NCI-H510A (cell line): ENCODE results near the gene P2RY11.

Experiments used
- DNase-seq: peaks from one replicate; lab custom pipeline; 2025; lab: John Stamatoyannopoulos, UW

Gene P2RY11

GRCh38 chr19:10113964-10114650, 2.6 kb downstream of the P2RY11 start:
- DNase-seq, result no peak

GRCh38 chr19:10114651-10115391, 3.3 kb downstream of the P2RY11 start:
- DNase-seq, result no peak

- DNase-seq, result no peak
Measured at GRCh38 chr19:10115392-10116084, 4.0 kb downstream of the P2RY11 start.

- no peak for DNase-seq
Measured at GRCh38 chr19:10116085-10116865, 4.8 kb downstream of the P2RY11 start.

GRCh38 chr19:10116866-10117616, 5.5 kb downstream of the P2RY11 start:
- DNase-seq, result no peak

- no peak for DNase-seq
Measured at GRCh38 chr19:10118960-10119359, 7.5 kb downstream of the P2RY11 start.

GRCh38 chr19:10120538-10121189, 9.2 kb downstream of the P2RY11 start:
- no peak for DNase-seq

- no peak for DNase-seq
Measured at GRCh38 chr19:10122045-10122444, 10.6 kb downstream of the P2RY11 start.

- no peak for DNase-seq
Measured at GRCh38 chr19:10124429-10124828, 12.9 kb downstream of the P2RY11 start.

GRCh38 chr19:10126213-10126639, 14.7 kb downstream of the P2RY11 start:
- no peak for DNase-seq

- DNase-seq, result no peak
Measured at GRCh38 chr19:10132905-10133304, 21.4 kb downstream of the P2RY11 start.

GRCh38 chr19:10133596-10133995, 22.1 kb downstream of the P2RY11 start:
- no peak for DNase-seq

GRCh38 chr19:10134040-10134439, 22.5 kb downstream of the P2RY11 start:
- no peak for DNase-seq

GRCh38 chr19:10135551-10136334, 24.2 kb downstream of the P2RY11 start:
- no peak for DNase-seq

- no peak for DNase-seq
Measured at GRCh38 chr19:10136936-10137335, 25.4 kb downstream of the P2RY11 start.

- no peak for DNase-seq
Measured at GRCh38 chr19:10137751-10138682, 26.5 kb downstream of the P2RY11 start.

- no peak for DNase-seq
Measured at GRCh38 chr19:10138879-10139795, 27.6 kb downstream of the P2RY11 start.

GRCh38 chr19:10139952-10140351, 28.5 kb downstream of the P2RY11 start:
- no peak for DNase-seq
